Prostate gland (tissue), 2 donors: ENCODE measurements around the gene TTN.

ENCODE experiments used
- CTCF ChIP-seq, 4 experiments: fragments of 200-600 bp in 2 of 4; fragments of 450-650 bp in 2 of 4; sonication (generic) in 2 of 4; IDR thresholded peaks; 1 replicate in 3 of 4; 2 replicates in 1 of 4; pipeline ENCODE4 v1.5.1; 2016 to 2019; ENCODE audit warnings: antibody characterized with exemption in 4 of 4, mild to moderate bottlenecking in 2 of 4, moderate library complexity in 2 of 4
- POLR2A ChIP-seq: fragments of 450-650 bp; IDR thresholded peaks from one replicate; pipeline ENCODE4 v1.6.1; 2016; ENCODE audit warnings: antibody characterized with exemption, mild to moderate bottlenecking
- POLR2AphosphoS5 ChIP-seq: sonication (generic); formaldehyde crosslinking; IDR thresholded peaks from one replicate; pipeline ENCODE4 v1.6.1; 2017; ENCODE audit warnings: antibody characterized with exemption

- no peak for TF ChIP-seq CTCF (IDR thresholded peaks at IDR 0.05)
- no peak for TF ChIP-seq POLR2A
- no peak for TF ChIP-seq POLR2AphosphoS5
Measured at GRCh38 chr2:178506101-178506500, 301.1 kb downstream of the TTN start.
